HepG2 (cell line): ENCODE measurements around the gene MEIS1. TPM values are rescaled to one million over a fixed set of nuclear protein-coding genes. Genes with fewer than 3 reads are reported as not detected.

Source experiments
- ATAC-seq: fragments of 200-7000 bp; cut with Tn5 transposase; 3 replicates; pipeline ENCODE4 v1.9.1; 2020; ENCODE audit warnings: mild to moderate bottlenecking, moderate library complexity
- BruUV-seq: library from RNA; stranded (reverse); fragments of 400-500 nt; replicated peaks from 2 replicates; lab custom pipeline; 2021; lab: Mats Ljungman, UMichigan
- CTCF ChIA-PET: fragments of 300-600 bp; formaldehyde crosslinking; extraction: SDS; loops from one replicate; lab custom pipeline; 2021; ENCODE audit warnings: low total read pairs, inconsistent platforms, low intra/inter-chr PET ratio; lab: Yijun Ruan, JAX
- POLR2A ChIA-PET: fragments of 350-600 bp; sonication (Branson Sonifier 250); formaldehyde crosslinking; loops from one replicate; lab custom pipeline; 2020; ENCODE audit warnings: antibody characterized with exemption, inconsistent platforms; lab: Yijun Ruan, JAX
- DNase-seq: peaks from one replicate; pipeline ENCODE4 v3.0.0-alpha.2; 2015; ENCODE audit warnings: low spot score
- FAIRE-seq: peaks from 3 replicates; lab custom pipeline; 2011; peaks lifted over from hg19 to GRCh38; lab: Jason Lieb, UNC
- H2AFZ ChIP-seq: one replicate; pipeline ENCODE4 v1.6.1; 2011; ENCODE audit warnings: low read length, inconsistent platforms
- H3K27ac ChIP-seq: fragments of 300-600 bp; 3 replicates; pipeline ENCODE4 v1.8.0; 2011; ENCODE audit warnings: mixed run types, mild to moderate bottlenecking, mixed read lengths, low read length, inconsistent platforms; ENCODE audit not compliant: insufficient read depth; ENCODE audit errors: extremely low read length
- H3K27me3 ChIP-seq, 2 experiments: fragments of 200-600 bp in 1 of 2; 2 replicates in 1 of 2; 3 replicates in 1 of 2; pipeline versions ENCODE4 v1.6.0 to v1.8.0; 2011; ENCODE audit warnings: low read length in 2 of 2, mild to moderate bottlenecking in 2 of 2, moderate library complexity in 2 of 2, inconsistent platforms in 1 of 2; ENCODE audit not compliant: insufficient read depth in 2 of 2, control insufficient read depth in 1 of 2
- H3K36me3 ChIP-seq, 2 experiments: fragments of 200-600 bp in 1 of 2; replicated peaks in 1 of 2; 2 replicates in 1 of 2; 3 replicates in 1 of 2; pipeline versions ENCODE4 v1.5.1 to v1.8.0; 2011; ENCODE audit warnings: low read length in 2 of 2, inconsistent platforms in 1 of 2; ENCODE audit not compliant: insufficient read depth in 2 of 2, control insufficient read depth in 1 of 2
- H3K4me1 ChIP-seq: 2 replicates; pipeline ENCODE4 v1.5.1; 2012; ENCODE audit warnings: low read length, inconsistent platforms; ENCODE audit not compliant: insufficient read depth
- H3K4me2 ChIP-seq: 2 replicates; pipeline ENCODE4 v1.6.0; 2011; ENCODE audit warnings: low read depth, low read length, inconsistent platforms
- H3K4me3 ChIP-seq, 3 experiments: fragments of 200-600 bp in 1 of 3; sonication (generic), shearing (Covaris generic) in 1 of 3; replicated peaks in 1 of 3; 2 replicates each; pipeline ENCODE4 v1.5.1; 2011 to 2016; ENCODE audit warnings: low read length in 3 of 3, inconsistent platforms in 2 of 3, low read depth in 2 of 3, mild to moderate bottlenecking in 2 of 3, control low read depth in 1 of 3, mixed read lengths in 1 of 3; ENCODE audit not compliant: insufficient read depth in 1 of 3
- H3K79me2 ChIP-seq: one replicate; pipeline ENCODE4 v1.6.1; 2011; ENCODE audit warnings: low read length, inconsistent platforms; ENCODE audit not compliant: insufficient read depth
- H3K9ac ChIP-seq: 2 replicates; pipeline ENCODE4 v1.6.0; 2011; ENCODE audit warnings: mild to moderate bottlenecking, low read depth, low read length, inconsistent platforms; ENCODE audit not compliant: insufficient read depth
- H3K9me3 ChIP-seq: 2 replicates; pipeline ENCODE4 v1.5.1; 2012; ENCODE audit warnings: mild to moderate bottlenecking, low read length
- H4K20me1 ChIP-seq: 2 replicates; pipeline ENCODE4 v1.6.0; 2011; ENCODE audit warnings: inconsistent platforms, mild to moderate bottlenecking, low read length, moderate library complexity; ENCODE audit not compliant: insufficient read depth
- ARID5B ChIP-seq: IDR thresholded peaks from 2 replicates; pipeline ENCODE4 v1.4.0; 2020; ENCODE audit warnings: mild to moderate bottlenecking, missing genetic modification reagents
- CBFB ChIP-seq: sonication (generic); formaldehyde crosslinking; IDR thresholded peaks from 2 replicates; pipeline ENCODE4 v1.4.0; 2020; ENCODE audit warnings: missing genetic modification reagents
- CEBPB ChIP-seq: IDR thresholded peaks from 2 replicates; pipeline ENCODE4 v1.6.1; 2011; ENCODE audit warnings: low read depth, low read length, improper control_type of control experiment, borderline replicate concordance
- FOXP1 ChIP-seq, 2 experiments: fragments of 450-650 bp in 1 of 2; IDR thresholded peaks; 2 replicates each; pipeline ENCODE4 v1.6.1; 2017 to 2018; ENCODE audit warnings: antibody characterized with exemption in 1 of 2
- KLF16 ChIP-seq, 2 experiments: sonication (generic) in 1 of 2; formaldehyde crosslinking in 1 of 2; IDR thresholded peaks; 2 replicates each; pipeline versions ENCODE4 v1.6.1 to v1.8.0; 2016 to 2023; ENCODE audit warnings: missing genetic modification reagents in 2 of 2, missing compliant biosample characterization in 1 of 2
- LCORL ChIP-seq, 2 experiments: fragments of 450-650 bp in 1 of 2; sonication (generic) in 1 of 2; formaldehyde crosslinking in 1 of 2; IDR thresholded peaks; 2 replicates each; pipeline versions ENCODE4 v1.5.0 to v1.6.1; 2017 to 2020; ENCODE audit warnings: antibody characterized with exemption in 1 of 2, missing genetic modification reagents in 1 of 2
- MATR3 ChIP-seq: sonication (generic); formaldehyde crosslinking; IDR thresholded peaks from 2 replicates; pipeline ENCODE4 v1.4.0; 2020; ENCODE audit warnings: missing genetic modification reagents
- THYN1 ChIP-seq: sonication (generic); formaldehyde crosslinking; IDR thresholded peaks from 2 replicates; pipeline ENCODE4 v1.8.1; 2023; ENCODE audit warnings: low read depth, mild to moderate bottlenecking, moderate library complexity, missing genetic modification reagents, borderline replicate concordance
- ZNF326 ChIP-seq: sonication (generic); formaldehyde crosslinking; IDR thresholded peaks from 2 replicates; pipeline ENCODE4 v1.4.0; 2020; ENCODE audit warnings: missing genetic modification reagents, borderline replicate concordance
- ZNF878 ChIP-seq: sonication (generic); formaldehyde crosslinking; IDR thresholded peaks from 2 replicates; pipeline ENCODE4 v1.8.1; 2023; ENCODE audit warnings: mild to moderate bottlenecking, missing genetic modification reagents, moderate library complexity
- WGBS: methylation state at CpG from one replicate; pipeline ENCODE4 v1.1.6; 2017; ENCODE audit warnings: low lambda C conversion rate; 5-methylcytosine and 5-hydroxymethylcytosine counted together
- in situ Hi-C: cut with HindIII; loops from 2 replicates; pipeline ENCODE4 v1.10.0; 2017; ENCODE audit warnings: low pct_unique_long_range_greater_than_20kb; ENCODE audit not compliant: extremely low pct_ligation_motif_present
- intact Hi-C: fragments of 100-400 bp; cut with micrococcal nuclease; formaldehyde crosslinking; loops from one replicate; pipeline ENCODE4 v1.10.0; 2022; ENCODE audit not compliant: unreplicated experiment
- polyA plus RNA-seq, 8 experiments: library from polyadenylated mRNA; depleted of rRNA in 3 of 8; stranded (reverse) in 7 of 8; unstranded in 1 of 8; fragments of >200 nt; fragmentation: Illumina TruSeq in 4 of 8; extraction: Trizol in 4 of 8; gene quantifications; 2 replicates each; pipeline versions ENCODE4 v1.2.1 to v1.2.3, GENCODE V29; 2011 to 2016; ENCODE audit warnings: low read depth in 4 of 8, missing spikeins in 1 of 8, mixed read lengths in 1 of 8; ENCODE audit not compliant: insufficient read depth in 1 of 8
- total RNA-seq, 5 experiments: library from RNA; depleted of rRNA; stranded (reverse); fragments of >200 nt; fragmentation: Illumina TruSeq; extraction: Trizol; gene quantifications; 2 replicates each; pipeline ENCODE4 v1.2.3, GENCODE V29; 2016; ENCODE audit warnings: low read depth in 1 of 5
- TF ChIP-seq, protein P1 (sequence below): sonication (generic); formaldehyde crosslinking; conservative IDR thresholded peaks from 2 replicates; pipeline ENCODE4 v1.4.0; 2020; ENCODE audit warnings: missing genetic modification reagents

MEIS1 gene
- total and polyA plus RNA-seq, 2 of the 13 experiments (the other 11 are each of a cell fraction or from before 2014, with no cell fraction given), result 3.8 to 6.0 TPM

DNA sequence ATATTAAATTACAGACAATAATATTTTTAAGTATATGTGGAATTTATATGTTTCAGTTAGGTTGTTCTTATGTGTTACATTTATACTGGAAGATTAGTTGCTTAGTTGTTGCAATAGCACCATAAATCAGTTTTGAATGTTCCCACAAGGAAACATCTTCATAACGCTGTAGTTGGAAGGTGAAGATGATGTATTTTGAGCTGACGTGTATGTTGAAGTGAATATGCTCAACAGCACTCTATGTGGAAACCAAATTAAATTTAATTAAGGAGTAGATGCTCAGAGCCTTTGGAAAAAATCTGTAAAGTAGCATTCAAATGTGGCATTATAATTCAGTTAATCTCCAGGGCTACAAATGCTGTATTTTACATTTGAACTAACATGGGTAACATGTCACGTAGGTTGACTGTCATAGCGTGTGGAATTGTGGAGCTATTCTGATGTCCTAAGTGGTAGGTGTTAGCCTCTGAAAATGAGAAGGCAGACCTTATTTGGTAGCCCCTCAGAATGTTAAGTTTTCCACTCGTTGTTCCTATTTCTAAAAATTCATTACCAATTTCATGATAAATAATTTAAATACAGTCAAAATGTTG is 88.5 kb downstream of the MEIS1 start:
- FAIRE-seq, result peak; percentile 40
- no peak overlapping the region for H2AFZ ChIP-seq
- intact Hi-C loops (no loop called here), in situ Hi-C loops (no loop called here)
- WGBS, result 67% methylated on average over 5 of the region's 5 CpGs
- H3K79me2 ChIP-seq, result no peaks in the 10 kb centered on the region
- no peaks in the 10 kb centered on the region for H3K9me3 ChIP-seq
- H3K9ac ChIP-seq, result no peak overlapping the region
- CTCF ChIA-PET, result no interaction called here
- no peaks in the 10 kb centered on the region for H3K27me3 ChIP-seq
- TF ChIP-seq MATR3 (CRISPR knock-in tag) (no peak), LCORL (IDR thresholded peaks at IDR 0.05) (no peak), LCORL (CRISPR knock-in tag; IDR thresholded peaks at IDR 0.05) (peak; percentile 2; the same call in 1 of the 2 replicates), KLF16 (CRISPR knock-in tag; IDR thresholded peaks at IDR 0.05) (peak in 1 of 2 experiments; percentile 6; a peak in 1 of 4 replicates), ZNF878 (CRISPR knock-in tag) (no peak), CBFB (CRISPR knock-in tag) (no peak)
- 0 out of 2 replicates have a peak overlapping the region, but pooled peaks have one; percentile 13 for H3K4me2 ChIP-seq
- peak; percentile 28; the same call in 1 of the 3 replicates for ATAC-seq
- H3K27ac ChIP-seq, result no peak overlapping the region
- no peaks in the 10 kb centered on the region for H3K36me3 ChIP-seq
- H3K4me1 ChIP-seq, result peaks cover 30% of the 10 kb centered on the region
- no peak for DNase-seq
- H4K20me1 ChIP-seq, result no peaks in the 10 kb centered on the region
- no peak overlapping the region for H3K4me3 ChIP-seq
- no TSS peak for BruUV-seq
- POLR2A ChIA-PET, result no interaction called here

DNA sequence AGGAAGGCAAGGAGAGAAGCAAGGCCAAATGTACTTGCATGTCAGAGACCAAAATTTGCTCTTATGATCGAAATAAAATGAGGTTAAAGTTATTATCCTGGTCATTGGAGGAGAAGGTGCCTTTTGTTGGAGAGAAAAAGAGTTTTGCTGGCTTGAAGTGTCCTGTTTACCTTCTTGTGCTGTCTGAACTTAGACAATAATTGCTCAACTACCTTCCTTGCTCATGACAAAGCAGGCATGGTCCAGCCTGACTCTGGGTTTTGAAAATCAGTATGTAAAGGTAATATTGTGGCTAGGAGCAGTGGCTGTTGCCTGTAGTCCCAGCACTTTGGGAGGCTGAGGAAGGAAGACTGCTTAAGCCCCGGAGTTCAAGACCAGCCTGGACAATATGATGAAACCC is 89.1 kb downstream of the MEIS1 start:
- ChIA-PET POLR2A (no interaction called here), CTCF (no interaction called here)
- H2AFZ ChIP-seq, result no peak overlapping the region
- no peaks in the 10 kb centered on the region for H3K9me3 ChIP-seq
- H3K79me2 ChIP-seq, result no peaks in the 10 kb centered on the region
- intact Hi-C loops (no loop called here), in situ Hi-C loops (no loop called here)
- DNase-seq (no peak), ATAC-seq (peak; percentile 27; the same call in 1 of the 3 replicates), FAIRE-seq (peak; percentile 73)
- no peak overlapping the region for H3K9ac ChIP-seq
- no peaks in the 10 kb centered on the region for H3K36me3 ChIP-seq
- H3K4me1 ChIP-seq, result peaks cover 35% of the 10 kb centered on the region
- no peaks in the 10 kb centered on the region for H4K20me1 ChIP-seq
- WGBS, result 19% methylated on average over 2 of the region's 2 CpGs
- no peaks in the 10 kb centered on the region for H3K27me3 ChIP-seq
- peak overlapping the region; percentile 18; the same call in 1 of the 2 replicates for H3K4me2 ChIP-seq
- no peak overlapping the region for H3K4me3 ChIP-seq
- no peak overlapping the region for H3K27ac ChIP-seq
- no TSS peak for BruUV-seq
- TF ChIP-seq, protein P1, sequence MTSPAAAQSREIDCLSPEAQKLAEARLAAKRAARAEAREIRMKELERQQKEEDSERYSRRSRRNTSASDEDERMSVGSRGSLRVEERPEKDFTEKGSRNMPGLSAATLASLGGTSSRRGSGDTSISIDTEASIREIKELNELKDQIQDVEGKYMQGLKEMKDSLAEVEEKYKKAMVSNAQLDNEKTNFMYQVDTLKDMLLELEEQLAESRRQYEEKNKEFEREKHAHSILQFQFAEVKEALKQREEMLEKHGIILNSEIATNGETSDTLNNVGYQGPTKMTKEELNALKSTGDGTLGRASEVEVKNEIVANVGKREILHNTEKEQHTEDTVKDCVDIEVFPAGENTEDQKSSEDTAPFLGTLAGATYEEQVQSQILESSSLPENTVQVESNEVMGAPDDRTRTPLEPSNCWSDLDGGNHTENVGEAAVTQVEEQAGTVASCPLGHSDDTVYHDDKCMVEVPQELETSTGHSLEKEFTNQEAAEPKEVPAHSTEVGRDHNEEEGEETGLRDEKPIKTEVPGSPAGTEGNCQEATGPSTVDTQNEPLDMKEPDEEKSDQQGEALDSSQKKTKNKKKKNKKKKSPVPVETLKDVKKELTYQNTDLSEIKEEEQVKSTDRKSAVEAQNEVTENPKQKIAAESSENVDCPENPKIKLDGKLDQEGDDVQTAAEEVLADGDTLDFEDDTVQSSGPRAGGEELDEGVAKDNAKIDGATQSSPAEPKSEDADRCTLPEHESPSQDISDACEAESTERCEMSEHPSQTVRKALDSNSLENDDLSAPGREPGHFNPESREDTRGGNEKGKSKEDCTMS (CRISPR knock-in tag), result no peak
- no peak for TF ChIP-seq ZNF326 (CRISPR knock-in tag)
- no peak for TF ChIP-seq THYN1 (CRISPR knock-in tag)
- TF ChIP-seq ARID5B (CRISPR knock-in tag), result peak; percentile 45; the same call in 1 of the 2 replicates
- peak; percentile 48; the same call in 1 of the 2 replicates for TF ChIP-seq CEBPB
- no peak for TF ChIP-seq FOXP1 (IDR thresholded peaks at IDR 0.05)
- TF ChIP-seq FOXP1 (CRISPR knock-in tag; IDR thresholded peaks at IDR 0.05), result peak; percentile 61
